SK-N-SH (cell line): ENCODE data around the gene UBE2E2. TPM values are rescaled to one million over a fixed set of nuclear protein-coding genes. Genes with fewer than 3 reads are reported as not detected.

Experiments
- CTCF ChIA-PET: fragments of 300-600, 350-600 bp; formaldehyde crosslinking; extraction: SDS; loops from one replicate; lab custom pipeline; 2021; lab: Yijun Ruan, JAX
- POLR2A ChIA-PET: fragments of 350-600 bp; sonication (Branson Sonifier 250); formaldehyde crosslinking; extraction: SDS; loops from one replicate; lab custom pipeline; 2020; ENCODE audit warnings: antibody characterized with exemption, inconsistent platforms; lab: Yijun Ruan, JAX
- DNase-seq: peaks from one replicate; pipeline ENCODE4 v3.0.0; 2012
- H2AFZ ChIP-seq: fragments of 200-600 bp; sonication (generic); 2 replicates; pipeline ENCODE4 v1.8.1; 2016; ENCODE audit warnings: antibody characterized with exemption, mild to moderate bottlenecking, low read depth
- H3F3A ChIP-seq: fragments of 200-600 bp; sonication (generic); replicated peaks from 2 replicates; pipeline ENCODE3; 2016; ENCODE audit warnings: antibody characterized with exemption, mild to moderate bottlenecking; ENCODE audit not compliant: insufficient read depth
- H3K27ac ChIP-seq, 2 experiments: fragments of 200-500 bp in 1 of 2; fragments of 200-600 bp in 1 of 2; sonication (Bioruptor generic) in 1 of 2; sonication (generic), shearing (Covaris generic) in 1 of 2; 2 replicates each; pipeline versions ENCODE4 v1.5.1 to v1.6.1; 2014 to 2016; ENCODE audit warnings: low read depth in 2 of 2, inconsistent platforms in 1 of 2, low read length in 1 of 2, mild to moderate bottlenecking in 1 of 2, mixed read lengths in 1 of 2
- H3K27me3 ChIP-seq: fragments of 200-600 bp; sonication (generic), shearing (Covaris generic); 2 replicates; pipeline ENCODE4 v1.6.1; 2016; ENCODE audit warnings: mixed run types; ENCODE audit not compliant: insufficient read depth
- H3K36me3 ChIP-seq, 2 experiments: fragments of 200-500 bp in 1 of 2; fragments of 200-600 bp in 1 of 2; sonication (Bioruptor generic) in 1 of 2; sonication (generic) in 1 of 2; replicated peaks in 1 of 2; 2 replicates each; pipeline versions ENCODE3 to v1.5.1; 2014 to 2016; ENCODE audit warnings: low read length in 1 of 2, mild to moderate bottlenecking in 1 of 2; ENCODE audit not compliant: insufficient read depth in 2 of 2, control insufficient read depth in 1 of 2
- H3K4me1 ChIP-seq, 2 experiments: fragments of 200-500 bp in 1 of 2; fragments of 200-600 bp in 1 of 2; sonication (Bioruptor generic) in 1 of 2; sonication (generic), shearing (Covaris generic) in 1 of 2; 2 replicates each; pipeline versions ENCODE4 v1.5.1 to v1.6.1; 2014 to 2016; ENCODE audit warnings: low read depth in 1 of 2, low read length in 1 of 2, mixed run types in 1 of 2; ENCODE audit not compliant: insufficient read depth in 2 of 2, control insufficient read depth in 1 of 2
- H3K4me2 ChIP-seq: fragments of 200-600 bp; sonication (generic), shearing (Covaris generic); 2 replicates; pipeline ENCODE4 v1.6.1; 2017; ENCODE audit warnings: mixed run types
- H3K4me3 ChIP-seq, 2 experiments: fragments of 200-500 bp in 1 of 2; fragments of 200-600 bp in 1 of 2; sonication (Bioruptor generic) in 1 of 2; sonication (generic), shearing (Covaris generic) in 1 of 2; 2 replicates each; pipeline versions ENCODE4 v1.5.1 to v1.8.1; 2014 to 2016; ENCODE audit warnings: low read depth in 2 of 2, inconsistent platforms in 1 of 2, low read length in 1 of 2, mild to moderate bottlenecking in 1 of 2, mixed read lengths in 1 of 2, moderate library complexity in 1 of 2
- H3K79me2 ChIP-seq: fragments of 200-600 bp; sonication (generic); 2 replicates; pipeline ENCODE4 v1.8.1; 2017; ENCODE audit warnings: mild to moderate bottlenecking; ENCODE audit not compliant: insufficient read depth
- H3K9ac ChIP-seq: fragments of 200-600 bp; sonication (generic); 2 replicates; pipeline ENCODE4 v1.6.1; 2017; ENCODE audit warnings: mixed run types
- H3K9me2 ChIP-seq: fragments of 200-600 bp; sonication (generic); 2 replicates; pipeline ENCODE4 v1.6.1; 2017; ENCODE audit warnings: mixed run types
- H3K9me3 ChIP-seq: fragments of 200-600 bp; sonication (generic); 2 replicates; pipeline ENCODE4 v1.6.1; 2017; ENCODE audit warnings: mixed run types, mild to moderate bottlenecking, moderate library complexity
- H4K20me1 ChIP-seq: fragments of 200-600 bp; sonication (generic); 2 replicates; pipeline ENCODE4 v1.6.1; 2017; ENCODE audit warnings: mild to moderate bottlenecking, mixed run types; ENCODE audit not compliant: insufficient read depth
- EZH2phosphoT487 ChIP-seq: fragments of 200-600 bp; sonication (generic); IDR thresholded peaks from 2 replicates; pipeline ENCODE4 v1.6.1; 2017; ENCODE audit warnings: low read depth, mixed run types, mild to moderate bottlenecking, antibody characterized with exemption, moderate library complexity, borderline replicate concordance
- FOXJ3 ChIP-seq: sonication (generic); formaldehyde crosslinking; IDR thresholded peaks from 2 replicates; pipeline ENCODE4 v1.5.1; 2020; ENCODE audit warnings: mild to moderate bottlenecking, missing genetic modification reagents
- FOXM1 ChIP-seq: IDR thresholded peaks from 2 replicates; pipeline ENCODE4 v1.4.0; 2012; ENCODE audit warnings: low read depth, mild to moderate bottlenecking
- GABPA ChIP-seq: IDR thresholded peaks from 2 replicates; pipeline ENCODE4 v1.4.0; 2012; ENCODE audit warnings: low read depth, mild to moderate bottlenecking
- GATA2 ChIP-seq: sonication (generic); formaldehyde crosslinking; IDR thresholded peaks from 2 replicates; pipeline ENCODE4 v1.5.0; 2020; ENCODE audit warnings: mild to moderate bottlenecking, missing genetic modification reagents
- IRF3 ChIP-seq: fragments of 150-350 bp; IDR thresholded peaks from 2 replicates; pipeline ENCODE4 v1.6.1; 2016; ENCODE audit warnings: mild to moderate bottlenecking, low read depth, low read length
- JUND ChIP-seq: IDR thresholded peaks from 2 replicates; pipeline ENCODE4 v1.4.0; 2012
- MAX ChIP-seq: IDR thresholded peaks from 2 replicates; pipeline ENCODE4 v1.4.0; 2012; ENCODE audit warnings: low read depth
- MXI1 ChIP-seq: IDR thresholded peaks from 2 replicates; pipeline ENCODE4 v1.6.1; 2012; ENCODE audit warnings: mild to moderate bottlenecking, low read depth, low read length, improper control_type of control experiment
- NFIC ChIP-seq: IDR thresholded peaks from 2 replicates; pipeline ENCODE4 v1.4.0; 2012; ENCODE audit warnings: borderline replicate concordance
- NRF1 ChIP-seq: IDR thresholded peaks from 2 replicates; pipeline ENCODE4 v1.6.1; 2012; ENCODE audit warnings: low read depth, mild to moderate bottlenecking, low read length
- RXRA ChIP-seq: IDR thresholded peaks from 2 replicates; pipeline ENCODE4 v1.4.0; 2012; ENCODE audit warnings: low read depth, mild to moderate bottlenecking, borderline replicate concordance
- SIN3A ChIP-seq: IDR thresholded peaks from 2 replicates; pipeline ENCODE4 v1.6.1; 2012; ENCODE audit warnings: low read depth, mild to moderate bottlenecking, low read length, moderate library complexity, borderline replicate concordance
- SMC3 ChIP-seq: IDR thresholded peaks from 2 replicates; pipeline ENCODE4 v1.6.1; 2012; ENCODE audit warnings: low read depth, low read length, improper control_type of control experiment
- TAF1 ChIP-seq: IDR thresholded peaks from 2 replicates; pipeline ENCODE4 v1.6.1; 2012; ENCODE audit warnings: low read depth, mild to moderate bottlenecking, low read length, moderate library complexity, borderline replicate concordance
- USF1 ChIP-seq: IDR thresholded peaks from 2 replicates; pipeline ENCODE4 v1.4.0; 2012; ENCODE audit warnings: low read depth, borderline replicate concordance
- YY1 ChIP-seq: IDR thresholded peaks from 2 replicates; pipeline ENCODE4 v1.4.0; 2012; ENCODE audit warnings: low read depth, mild to moderate bottlenecking
- WGBS: methylation state at CpG from one replicate; pipeline ENCODE4 v1.1.6; 2017; ENCODE audit warnings: low lambda C conversion rate; 5-methylcytosine and 5-hydroxymethylcytosine counted together
- polyA plus RNA-seq, 3 experiments: library from polyadenylated mRNA; depleted of rRNA; stranded (reverse); fragments of >200 nt; gene quantifications; 2 replicates each; pipeline ENCODE4 v1.2.3, GENCODE V29; 2012
- TF ChIP-seq, protein P1 (sequence below): IDR thresholded peaks from 2 replicates; pipeline ENCODE4; 2012
- TF ChIP-seq, protein P2 (sequence below): IDR thresholded peaks from 2 replicates; pipeline ENCODE4 v1.4.0; 2012; ENCODE audit warnings: low read depth, borderline replicate concordance

Gene UBE2E2
- polyA plus RNA-seq, 1 of the 3 experiments (the other 2 are of a cell fraction), result 46.4 TPM

GRCh38 chr3:23304424-23304823 is 101.3 kb downstream of the UBE2E2 start:
- no peaks in the 10 kb centered on the region for H3K36me3 ChIP-seq
- no peak overlapping the region for H3K4me2 ChIP-seq
- H3K4me3 ChIP-seq, result no peak overlapping the region
- no peaks in the 10 kb centered on the region for H3F3A ChIP-seq
- CTCF ChIA-PET, result no interaction called here
- POLR2A ChIA-PET, result no interaction called here
- no peaks in the 10 kb centered on the region for H3K27me3 ChIP-seq
- no peaks in the 10 kb centered on the region; the same call in 1 of the 2 replicates for H4K20me1 ChIP-seq
- DNase-seq, result no peak
- H2AFZ ChIP-seq, result no peak overlapping the region
- peaks cover 4 to 9% of the 10 kb centered on the region in 2 experiments; a peak in 3 of 4 replicates for H3K4me1 ChIP-seq
- no peak overlapping the region for H3K9ac ChIP-seq
- WGBS, result 79% methylated on average over 1 of the region's 1 CpG
- peaks cover 18% of the 10 kb centered on the region for H3K79me2 ChIP-seq
- TF ChIP-seq YY1 (no peak), GABPA (no peak), TAF1 (no peak), JUND (no peak), IRF3 (no peak), EZH2phosphoT487 (no peak), NFIC (no peak), NRF1 (no peak)
- TF ChIP-seq, all 33 proteins: peak for 0
- no peak overlapping the region; a peak in 1 of 4 replicates for H3K27ac ChIP-seq
- H3K9me2 ChIP-seq, result no peaks in the 10 kb centered on the region
- H3K9me3 ChIP-seq, result no peaks in the 10 kb centered on the region

DNA sequence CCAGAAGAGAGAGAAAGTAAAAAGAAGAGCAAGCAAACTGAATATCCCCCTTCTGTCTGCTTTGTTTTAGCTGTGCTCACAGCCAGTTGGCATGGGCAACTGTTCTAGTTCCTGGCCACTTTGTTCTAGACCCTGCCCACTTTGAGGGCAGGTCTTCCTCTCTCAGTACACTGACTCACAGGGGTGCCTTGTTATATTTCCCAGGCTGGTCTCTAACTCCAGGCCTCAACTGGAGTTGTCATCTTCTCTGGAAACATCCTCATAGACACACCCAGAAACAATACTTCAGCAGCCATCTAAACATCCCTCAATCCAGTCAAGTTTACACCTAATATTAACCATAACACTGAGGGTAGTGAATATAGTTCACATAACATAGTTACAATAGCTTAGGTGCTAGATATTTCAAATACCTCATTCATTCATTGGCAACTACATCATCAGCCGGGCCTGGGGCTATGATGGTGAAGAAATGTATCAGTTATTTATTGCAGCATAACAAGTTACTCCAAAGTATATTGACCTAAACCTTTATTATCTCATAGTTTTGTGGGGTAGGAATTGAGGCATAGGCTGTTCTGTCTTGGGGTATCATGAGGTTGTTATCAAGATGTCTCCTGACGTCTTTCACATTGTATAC is 106.0 kb downstream of the UBE2E2 start:
- Histone ChIP-seq H3K27ac (no peak overlapping the region), H3K9me2 (no peaks in the 10 kb centered on the region), H3K9me3 (no peaks in the 10 kb centered on the region), H3K4me3 (no peak overlapping the region), H3K4me2 (no peak overlapping the region), H3K27me3 (no peaks in the 10 kb centered on the region), H3K79me2 (peaks cover 3% of the 10 kb centered on the region; the same call in 1 of the 2 replicates), H3K36me3 (no peaks in the 10 kb centered on the region), H3K9ac (no peak overlapping the region), H4K20me1 (no peaks in the 10 kb centered on the region; the same call in 1 of the 2 replicates), H3F3A (no peaks in the 10 kb centered on the region), H2AFZ (no peak overlapping the region), H3K4me1 (no peaks in the 10 kb centered on the region; a peak in 1 of 4 replicates)
- TF ChIP-seq IRF3 (no peak), JUND (no peak), MXI1 (no peak), FOXJ3 (no peak), MAX (no peak), FOXM1 (no peak), SIN3A (no peak), USF1 (no peak), RXRA (no peak), GATA2 (CRISPR knock-in tag) (no peak), SMC3 (no peak), GABPA (no peak)
- TF ChIP-seq, protein P1, sequence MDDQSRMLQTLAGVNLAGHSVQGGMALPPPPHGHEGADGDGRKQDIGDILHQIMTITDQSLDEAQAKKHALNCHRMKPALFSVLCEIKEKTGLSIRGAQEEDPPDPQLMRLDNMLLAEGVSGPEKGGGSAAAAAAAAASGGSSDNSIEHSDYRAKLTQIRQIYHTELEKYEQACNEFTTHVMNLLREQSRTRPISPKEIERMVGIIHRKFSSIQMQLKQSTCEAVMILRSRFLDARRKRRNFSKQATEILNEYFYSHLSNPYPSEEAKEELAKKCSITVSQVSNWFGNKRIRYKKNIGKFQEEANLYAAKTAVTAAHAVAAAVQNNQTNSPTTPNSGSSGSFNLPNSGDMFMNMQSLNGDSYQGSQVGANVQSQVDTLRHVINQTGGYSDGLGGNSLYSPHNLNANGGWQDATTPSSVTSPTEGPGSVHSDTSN, result no peak
- TF ChIP-seq, protein P2, sequence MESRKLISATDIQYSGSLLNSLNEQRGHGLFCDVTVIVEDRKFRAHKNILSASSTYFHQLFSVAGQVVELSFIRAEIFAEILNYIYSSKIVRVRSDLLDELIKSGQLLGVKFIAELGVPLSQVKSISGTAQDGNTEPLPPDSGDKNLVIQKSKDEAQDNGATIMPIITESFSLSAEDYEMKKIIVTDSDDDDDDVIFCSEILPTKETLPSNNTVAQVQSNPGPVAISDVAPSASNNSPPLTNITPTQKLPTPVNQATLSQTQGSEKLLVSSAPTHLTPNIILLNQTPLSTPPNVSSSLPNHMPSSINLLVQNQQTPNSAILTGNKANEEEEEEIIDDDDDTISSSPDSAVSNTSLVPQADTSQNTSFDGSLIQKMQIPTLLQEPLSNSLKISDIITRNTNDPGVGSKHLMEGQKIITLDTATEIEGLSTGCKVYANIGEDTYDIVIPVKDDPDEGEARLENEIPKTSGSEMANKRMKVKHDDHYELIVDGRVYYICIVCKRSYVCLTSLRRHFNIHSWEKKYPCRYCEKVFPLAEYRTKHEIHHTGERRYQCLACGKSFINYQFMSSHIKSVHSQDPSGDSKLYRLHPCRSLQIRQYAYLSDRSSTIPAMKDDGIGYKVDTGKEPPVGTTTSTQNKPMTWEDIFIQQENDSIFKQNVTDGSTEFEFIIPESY, result no peak
- ChIA-PET CTCF (no interaction called here), POLR2A (no interaction called here)
- 92% methylated on average over 2 of the region's 2 CpGs for WGBS
- DNase-seq, result no peak
